DMS114 treated with DMSO at 0.1 percent for 48 hours (cell line): ENCODE results near the gene RNF113A.
"Not testable (repeated sequence)": the region's sequence is repeated elsewhere in the genome, so short reads cannot be mapped to it uniquely, and the experiment has no call there.

ENCODE experiments used
- DNase-seq: peaks from one replicate; lab custom pipeline; 2025; ENCODE audit not compliant: unreplicated experiment; lab: John Stamatoyannopoulos, UW

The RNF113A gene

DNA sequence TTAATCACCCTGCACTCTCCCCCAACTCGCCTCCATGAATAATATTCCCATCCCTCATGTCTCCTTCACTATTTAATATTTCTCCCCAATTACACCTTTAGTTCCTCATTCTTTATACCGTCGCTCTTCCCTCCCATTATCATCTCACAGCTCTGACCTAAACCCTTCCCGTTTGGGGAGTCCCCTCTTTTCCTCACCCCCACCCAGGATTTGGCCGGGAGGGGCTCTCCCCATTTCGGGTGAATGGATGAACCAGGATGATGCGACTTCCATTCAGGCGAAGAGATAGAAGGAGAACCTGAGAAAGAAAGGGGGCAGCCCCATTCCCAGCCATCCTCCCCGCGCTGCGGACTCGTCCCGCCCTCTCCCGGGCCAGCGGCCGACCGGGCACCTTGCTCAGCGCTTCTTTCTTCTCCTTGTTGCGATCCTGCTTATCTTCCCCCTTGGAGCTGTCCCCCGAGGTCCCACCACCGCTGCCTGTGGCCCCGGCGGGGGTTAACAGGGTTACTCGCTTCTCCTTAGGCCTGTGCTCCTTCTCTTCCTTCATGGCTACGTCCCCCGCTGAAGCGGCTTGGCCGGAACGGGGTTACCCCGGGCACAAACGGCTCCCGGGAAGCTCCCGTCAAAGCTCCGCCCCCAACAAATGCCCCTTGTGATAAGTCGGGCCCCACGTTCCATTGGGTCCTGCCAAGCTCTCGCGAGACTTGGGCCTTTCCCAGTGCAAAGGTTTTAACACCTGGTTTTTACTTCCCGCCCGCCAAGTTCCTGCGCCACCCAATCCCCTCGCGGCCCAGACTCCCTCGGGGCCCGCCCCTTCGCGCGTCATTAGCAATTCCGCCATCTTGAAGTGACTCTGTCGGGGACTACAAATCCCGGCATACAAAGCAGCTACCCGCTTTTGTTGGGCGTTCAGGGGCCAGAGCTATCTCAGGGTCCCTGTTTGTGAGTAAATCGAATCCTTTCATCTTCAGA is 18.9 kb downstream of the RNF113A start, which contains the start of gene UPF3B:
UPF3B (minus strand) TSS at position 582 of the 972 bp plus-strand sequence; CDS start at position 547, 35 bp downstream.
- peak; percentile 91 for DNase-seq

DNA sequence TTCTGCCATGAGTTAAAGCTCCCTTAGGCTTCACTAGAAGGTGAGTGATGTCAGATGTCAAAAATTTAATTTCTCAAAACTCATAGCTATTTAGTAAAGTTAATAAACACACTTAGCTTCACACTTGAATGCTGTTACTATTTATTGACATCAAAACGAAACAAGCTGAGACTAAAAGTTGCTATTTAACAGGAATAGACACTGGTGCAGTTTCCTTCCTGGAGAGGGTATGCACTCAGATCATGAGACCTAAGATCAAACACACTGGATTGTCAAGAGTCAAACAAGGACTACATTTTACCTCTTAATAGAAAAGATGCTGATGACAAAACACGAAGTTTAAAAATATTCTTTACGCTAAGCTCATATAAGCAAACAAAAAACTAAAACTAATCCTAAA is 37.6 kb downstream of the RNF113A start:
- DNase-seq = no peak

DNA sequence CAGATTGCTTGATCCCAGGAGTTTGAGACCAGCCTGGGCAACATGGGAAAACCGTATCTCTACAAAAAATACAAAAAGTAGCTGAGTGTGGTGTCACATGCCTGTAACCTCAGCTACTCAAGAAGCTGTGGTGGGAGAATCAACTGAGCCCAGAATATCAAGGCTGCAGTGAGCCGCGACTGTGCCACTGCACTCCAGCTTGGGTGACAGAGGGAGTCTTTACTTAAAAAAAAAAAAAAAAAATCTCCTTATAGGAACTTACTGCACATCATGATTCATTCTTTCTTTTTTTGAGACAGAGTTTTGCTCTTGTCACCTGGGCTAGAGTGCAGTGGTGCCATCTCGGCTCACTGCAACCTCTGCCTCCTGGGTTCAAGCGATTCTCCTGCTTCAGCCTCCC is 43.1 kb downstream of the RNF113A start:
- no peak for DNase-seq

DNA sequence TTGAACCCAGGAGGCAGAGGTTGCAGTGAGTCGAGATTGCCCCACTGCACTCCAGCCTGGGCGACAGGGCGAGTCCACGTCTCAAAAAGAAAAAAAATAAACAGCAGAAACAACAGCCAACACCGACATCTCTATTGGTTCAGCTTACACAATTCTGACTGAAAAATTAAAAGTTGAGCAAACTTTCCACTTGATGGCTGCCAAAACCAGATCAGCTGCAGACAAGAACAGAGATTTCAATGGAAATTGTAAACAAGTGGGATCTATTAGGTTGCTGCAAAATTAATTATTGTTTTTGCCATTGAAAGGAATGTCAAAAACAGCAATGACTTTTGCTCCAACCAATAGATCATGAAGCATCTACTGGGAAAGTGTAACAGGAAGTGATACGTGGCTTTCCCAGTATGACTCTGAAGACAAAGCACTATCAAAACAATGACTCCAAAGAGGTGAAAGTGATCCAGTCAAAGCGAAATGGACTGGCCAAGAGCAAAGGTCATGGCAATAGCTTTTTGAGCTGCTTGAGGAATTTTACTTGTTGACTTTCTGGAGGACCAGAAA is 45.1 kb downstream of the RNF113A start:
- no peak for DNase-seq

DNA sequence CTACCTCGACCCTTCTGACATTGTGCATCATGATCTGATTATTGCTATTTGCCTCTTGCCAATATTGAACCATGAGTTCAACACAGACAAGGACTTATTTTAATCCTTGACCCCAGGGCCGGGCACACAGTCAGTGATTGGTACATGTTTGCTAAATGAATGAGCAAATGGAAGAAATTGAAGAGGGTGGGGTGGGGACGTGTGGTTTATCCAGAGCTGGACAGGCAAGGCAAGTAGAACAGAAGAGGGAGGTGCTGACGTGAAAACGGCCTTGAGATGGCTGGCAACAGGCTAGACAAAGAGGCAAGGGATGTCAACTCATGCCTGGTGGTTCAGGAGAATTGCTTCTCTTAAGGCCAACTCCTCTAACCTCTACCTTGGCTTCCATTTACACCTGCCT is 47.3 kb downstream of the RNF113A start:
- not testable (repeated sequence) for DNase-seq

- not testable (repeated sequence) for DNase-seq
Observed at GRCh38 chrX:119821703-119822102, 49.8 kb downstream of the RNF113A start.
